ENCODE measurements around the gene POU2F3. TPM values are rescaled to one million over a fixed set of nuclear protein-coding genes. Genes with fewer than 3 reads are reported as not detected.

The POU2F3 gene
- total and polyA plus RNA-seq, 2 of the 13 experiments (the other 11 are each of a cell fraction or from before 2014, with no cell fraction given), result not detected

DNA sequence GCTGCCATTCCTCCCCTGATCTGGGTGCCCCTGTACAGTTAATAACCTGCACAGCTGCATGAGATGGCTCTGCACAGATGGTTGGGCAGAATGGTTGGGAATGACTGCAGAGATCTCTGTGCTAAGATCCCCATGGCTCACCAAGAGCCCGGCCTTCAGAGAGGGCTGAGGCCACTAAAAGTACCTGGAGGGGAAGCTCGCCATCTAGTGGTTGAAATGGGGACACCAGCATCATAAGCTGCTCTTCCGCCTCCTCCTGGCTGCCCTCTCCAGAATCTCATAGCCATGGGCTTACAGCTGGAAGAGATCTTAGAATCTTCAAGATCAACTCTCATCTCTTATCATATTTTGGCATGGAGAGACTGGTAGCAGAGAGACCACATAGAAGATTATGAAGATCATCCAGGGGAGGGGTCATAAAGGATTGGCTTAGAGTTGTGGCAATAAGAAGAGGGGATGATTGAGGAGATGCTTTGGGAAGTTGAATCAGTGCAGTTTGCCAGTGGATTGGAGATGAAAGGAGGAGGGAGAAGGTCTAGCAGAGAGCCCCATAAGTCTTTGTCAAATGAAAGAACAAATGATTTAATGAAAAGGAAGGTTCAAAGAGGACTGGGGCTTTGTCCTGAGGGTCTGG, 63.2 kb downstream of the POU2F3 start (continued):
- TF ChIP-seq, protein P1, sequence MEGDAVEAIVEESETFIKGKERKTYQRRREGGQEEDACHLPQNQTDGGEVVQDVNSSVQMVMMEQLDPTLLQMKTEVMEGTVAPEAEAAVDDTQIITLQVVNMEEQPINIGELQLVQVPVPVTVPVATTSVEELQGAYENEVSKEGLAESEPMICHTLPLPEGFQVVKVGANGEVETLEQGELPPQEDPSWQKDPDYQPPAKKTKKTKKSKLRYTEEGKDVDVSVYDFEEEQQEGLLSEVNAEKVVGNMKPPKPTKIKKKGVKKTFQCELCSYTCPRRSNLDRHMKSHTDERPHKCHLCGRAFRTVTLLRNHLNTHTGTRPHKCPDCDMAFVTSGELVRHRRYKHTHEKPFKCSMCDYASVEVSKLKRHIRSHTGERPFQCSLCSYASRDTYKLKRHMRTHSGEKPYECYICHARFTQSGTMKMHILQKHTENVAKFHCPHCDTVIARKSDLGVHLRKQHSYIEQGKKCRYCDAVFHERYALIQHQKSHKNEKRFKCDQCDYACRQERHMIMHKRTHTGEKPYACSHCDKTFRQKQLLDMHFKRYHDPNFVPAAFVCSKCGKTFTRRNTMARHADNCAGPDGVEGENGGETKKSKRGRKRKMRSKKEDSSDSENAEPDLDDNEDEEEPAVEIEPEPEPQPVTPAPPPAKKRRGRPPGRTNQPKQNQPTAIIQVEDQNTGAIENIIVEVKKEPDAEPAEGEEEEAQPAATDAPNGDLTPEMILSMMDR (CRISPR knock-in tag; IDR thresholded peaks at IDR 0.05), result peak; percentile 93
- TF ChIP-seq ONECUT2 (CRISPR knock-in tag; IDR thresholded peaks at IDR 0.05) (no peak), RAD51 (IDR thresholded peaks at IDR 0.05; ENCODE audit: borderline replicate concordance) (no peak), ZNF7 (CRISPR knock-in tag; IDR thresholded peaks at IDR 0.05) (no peak), KLF16 (CRISPR knock-in tag; IDR thresholded peaks at IDR 0.05) (no peak), JDP2 (CRISPR knock-in tag; IDR thresholded peaks at IDR 0.05; ENCODE audit: borderline replicate concordance) (no peak), MBNL3 (CRISPR knock-in tag; conservative IDR thresholded peaks at IDR 0.05) (no peak), SP1 (IDR thresholded peaks at IDR 0.05) (no peak), SP1 (CRISPR knock-in tag; IDR thresholded peaks at IDR 0.05) (no peak), ARNT2 (CRISPR knock-in tag; IDR thresholded peaks at IDR 0.05; ENCODE audit: low read depth) (no peak), STAT5B (CRISPR knock-in tag; IDR thresholded peaks at IDR 0.05) (no peak), FOXC1 (CRISPR knock-in tag; IDR thresholded peaks at IDR 0.05; ENCODE audit: borderline replicate concordance) (no peak), ZNF773 (CRISPR knock-in tag; IDR thresholded peaks at IDR 0.05; ENCODE audit: borderline replicate concordance) (no peak), SMC3 (IDR thresholded peaks at IDR 0.05; ENCODE audit: low read length) (peak; percentile 80), PAWR (CRISPR knock-in tag; IDR thresholded peaks at IDR 0.05; ENCODE audit: borderline replicate concordance) (no peak), ZC3H4 (CRISPR knock-in tag; IDR thresholded peaks at IDR 0.05; ENCODE audit: borderline replicate concordance) (no peak), SP5 (CRISPR knock-in tag; IDR thresholded peaks at IDR 0.05; ENCODE audit: borderline replicate concordance, low read depth) (no peak), BRCA1 (CRISPR knock-in tag; IDR thresholded peaks at IDR 0.05) (no peak), MTA3 (CRISPR knock-in tag; IDR thresholded peaks at IDR 0.05) (no peak), DPF2 (CRISPR knock-in tag; IDR thresholded peaks at IDR 0.05; ENCODE audit: borderline replicate concordance, low read depth) (no peak)
- TF ChIP-seq, protein P2, sequence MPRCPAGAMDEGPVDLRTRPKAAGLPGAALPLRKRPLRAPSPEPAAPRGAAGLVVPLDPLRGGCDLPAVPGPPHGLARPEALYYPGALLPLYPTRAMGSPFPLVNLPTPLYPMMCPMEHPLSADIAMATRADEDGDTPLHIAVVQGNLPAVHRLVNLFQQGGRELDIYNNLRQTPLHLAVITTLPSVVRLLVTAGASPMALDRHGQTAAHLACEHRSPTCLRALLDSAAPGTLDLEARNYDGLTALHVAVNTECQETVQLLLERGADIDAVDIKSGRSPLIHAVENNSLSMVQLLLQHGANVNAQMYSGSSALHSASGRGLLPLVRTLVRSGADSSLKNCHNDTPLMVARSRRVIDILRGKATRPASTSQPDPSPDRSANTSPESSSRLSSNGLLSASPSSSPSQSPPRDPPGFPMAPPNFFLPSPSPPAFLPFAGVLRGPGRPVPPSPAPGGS (CRISPR knock-in tag; IDR thresholded peaks at IDR 0.05), result no peak
- TF ChIP-seq, protein P3, sequence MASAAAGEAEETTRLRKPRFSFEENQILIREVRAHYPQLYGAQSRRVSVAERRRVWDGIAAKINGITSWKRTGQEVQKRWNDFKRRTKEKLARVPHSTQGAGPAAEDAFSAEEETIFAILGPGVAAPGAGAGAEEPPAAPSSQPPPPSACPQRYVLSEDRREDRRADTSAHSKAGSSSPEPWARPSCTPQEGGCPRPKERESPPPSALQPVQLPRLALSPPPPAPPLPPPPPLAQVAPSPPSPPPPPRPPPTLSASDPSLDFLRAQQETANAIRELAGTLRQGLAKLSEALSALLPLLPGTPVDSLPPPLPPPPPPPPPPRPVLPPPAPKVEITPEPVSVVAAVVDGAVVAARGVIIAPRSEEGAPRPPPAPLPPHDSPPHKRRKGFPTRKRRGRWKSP (CRISPR knock-in tag; IDR thresholded peaks at IDR 0.05), result no peak
- TF ChIP-seq, protein P4, sequence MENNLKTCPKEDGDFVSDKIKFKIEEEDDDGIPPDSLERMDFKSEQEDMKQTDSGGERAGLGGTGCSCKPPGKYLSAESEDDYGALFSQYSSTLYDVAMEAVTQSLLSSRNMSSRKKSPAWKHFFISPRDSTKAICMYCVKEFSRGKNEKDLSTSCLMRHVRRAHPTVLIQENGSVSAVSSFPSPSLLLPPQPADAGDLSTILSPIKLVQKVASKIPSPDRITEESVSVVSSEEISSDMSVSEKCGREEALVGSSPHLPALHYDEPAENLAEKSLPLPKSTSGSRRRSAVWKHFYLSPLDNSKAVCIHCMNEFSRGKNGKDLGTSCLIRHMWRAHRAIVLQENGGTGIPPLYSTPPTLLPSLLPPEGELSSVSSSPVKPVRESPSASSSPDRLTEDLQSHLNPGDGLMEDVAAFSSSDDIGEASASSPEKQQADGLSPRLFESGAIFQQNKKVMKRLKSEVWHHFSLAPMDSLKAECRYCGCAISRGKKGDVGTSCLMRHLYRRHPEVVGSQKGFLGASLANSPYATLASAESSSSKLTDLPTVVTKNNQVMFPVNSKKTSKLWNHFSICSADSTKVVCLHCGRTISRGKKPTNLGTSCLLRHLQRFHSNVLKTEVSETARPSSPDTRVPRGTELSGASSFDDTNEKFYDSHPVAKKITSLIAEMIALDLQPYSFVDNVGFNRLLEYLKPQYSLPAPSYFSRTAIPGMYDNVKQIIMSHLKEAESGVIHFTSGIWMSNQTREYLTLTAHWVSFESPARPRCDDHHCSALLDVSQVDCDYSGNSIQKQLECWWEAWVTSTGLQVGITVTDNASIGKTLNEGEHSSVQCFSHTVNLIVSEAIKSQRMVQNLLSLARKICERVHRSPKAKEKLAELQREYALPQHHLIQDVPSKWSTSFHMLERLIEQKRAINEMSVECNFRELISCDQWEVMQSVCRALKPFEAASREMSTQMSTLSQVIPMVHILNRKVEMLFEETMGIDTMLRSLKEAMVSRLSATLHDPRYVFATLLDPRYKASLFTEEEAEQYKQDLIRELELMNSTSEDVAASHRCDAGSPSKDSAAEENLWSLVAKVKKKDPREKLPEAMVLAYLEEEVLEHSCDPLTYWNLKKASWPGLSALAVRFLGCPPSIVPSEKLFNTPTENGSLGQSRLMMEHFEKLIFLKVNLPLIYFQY (CRISPR knock-in tag; IDR thresholded peaks at IDR 0.05; ENCODE audit: borderline replicate concordance), result no peak
